CD4-positive, alpha-beta T cell treated with Interleukin-21 for 1 hour (primary cell): Measurements from ENCODE around the gene SIRPA.
A peak's percentile ranks its signal among the peaks of the same experiment; 100 is the strongest.

Experiments
- DNase-seq: peaks from one replicate; pipeline ENCODE4 v3.0.0-alpha.2; 2020

Gene SIRPA

GRCh38 chr20:1952737-1953530 lies 57.7 kb downstream of the SIRPA start:
- no peak for DNase-seq

GRCh38 chr20:1953621-1954020 lies 58.4 kb downstream of the SIRPA start:
- no peak for DNase-seq

- DNase-seq = no peak
These were observed 60.0 kb downstream of the SIRPA start for GRCh38 chr20:1955217-1955616.

- DNase-seq = no peak
These were observed 63.2 kb downstream of the SIRPA start for GRCh38 chr20:1958426-1958825.

- no peak for DNase-seq
These were observed 63.9 kb downstream of the SIRPA start for GRCh38 chr20:1959156-1959555.

- DNase-seq = no peak
These were observed 66.2 kb downstream of the SIRPA start for GRCh38 chr20:1961374-1961773.

GRCh38 chr20:1964061-1964460 lies 68.9 kb downstream of the SIRPA start:
- no peak for DNase-seq

- DNase-seq = no peak
These were observed 69.6 kb downstream of the SIRPA start for GRCh38 chr20:1964659-1965405.

- peak; percentile 57 for DNase-seq
These were observed 70.5 kb downstream of the SIRPA start for GRCh38 chr20:1965520-1966351.

- no peak for DNase-seq
These were observed 73.8 kb downstream of the SIRPA start for GRCh38 chr20:1968964-1969363.

GRCh38 chr20:1971893-1972586 lies 76.8 kb downstream of the SIRPA start:
- no peak for DNase-seq

GRCh38 chr20:1973601-1974440 lies 78.6 kb downstream of the SIRPA start:
- DNase-seq = no peak

- no peak for DNase-seq
These were observed 80.1 kb downstream of the SIRPA start for GRCh38 chr20:1975291-1975690.

- no peak for DNase-seq
These were observed 84.0 kb downstream of the SIRPA start for GRCh38 chr20:1979106-1979778.

- DNase-seq = no peak
These were observed 87.5 kb downstream of the SIRPA start for GRCh38 chr20:1982686-1983085.

- no peak for DNase-seq
These were observed 88.1 kb downstream of the SIRPA start for GRCh38 chr20:1983301-1983700.

- DNase-seq = no peak
These were observed 92.6 kb downstream of the SIRPA start for GRCh38 chr20:1987826-1988225.
